Measurements from ENCODE around the gene SNED1.

Gene SNED1

DNA sequence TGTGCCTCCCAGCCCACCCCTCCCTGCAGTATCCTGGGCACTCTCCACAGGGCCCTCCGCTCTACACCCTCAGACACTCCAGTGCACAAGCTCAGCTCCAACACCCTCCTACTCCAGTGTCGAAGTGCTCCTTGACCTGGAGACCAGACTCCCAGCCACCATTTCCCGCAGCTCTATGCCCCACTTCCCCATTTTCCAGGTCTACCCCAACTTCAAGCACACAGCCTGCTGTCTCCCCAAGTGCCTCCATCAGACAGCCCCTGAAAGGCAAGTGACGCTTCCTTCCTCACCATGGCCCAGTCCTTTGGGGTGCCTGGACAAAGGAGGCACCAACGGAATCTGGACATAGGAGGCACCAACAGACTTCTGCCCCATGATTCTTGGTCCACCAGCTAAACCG is 143.6 kb downstream of the SNED1 start:
- no peak for DNase-seq (ENCODE audit: low read depth in 4 of 4, low spot score in 1 of 4)

DNA sequence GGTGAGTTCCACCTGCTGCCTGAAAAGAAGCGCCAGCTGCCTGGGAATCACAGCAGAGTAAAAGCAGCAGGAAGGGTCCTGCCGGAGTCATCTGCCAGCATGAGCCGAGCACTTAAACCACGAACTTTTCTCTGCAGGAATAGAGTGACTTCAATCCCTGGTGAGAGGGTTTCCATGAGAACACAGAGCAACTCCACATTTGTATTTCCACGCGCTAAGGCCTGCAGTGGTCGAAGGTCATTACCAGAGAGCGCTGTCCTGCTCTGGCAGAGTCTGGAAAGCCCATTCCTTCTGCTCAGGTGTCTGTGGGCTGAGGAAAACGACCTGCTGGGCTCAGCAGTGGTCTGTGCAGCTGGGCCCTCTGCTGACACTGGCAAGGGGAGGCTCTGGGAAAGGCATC is 144.2 kb downstream of the SNED1 start:
- no peak for DNase-seq (ENCODE audit: low read depth in 4 of 4, low spot score in 1 of 4)

Data from stimulated activated CD4-positive, alpha-beta T cell treated with anti-CD3 and anti-CD28 coated beads, Interleukin-1b, Interleukin-23, amount 100 ng/mL, for 24 hours (primary cell).